ENCODE results near the gene MTERF1.

DNA sequence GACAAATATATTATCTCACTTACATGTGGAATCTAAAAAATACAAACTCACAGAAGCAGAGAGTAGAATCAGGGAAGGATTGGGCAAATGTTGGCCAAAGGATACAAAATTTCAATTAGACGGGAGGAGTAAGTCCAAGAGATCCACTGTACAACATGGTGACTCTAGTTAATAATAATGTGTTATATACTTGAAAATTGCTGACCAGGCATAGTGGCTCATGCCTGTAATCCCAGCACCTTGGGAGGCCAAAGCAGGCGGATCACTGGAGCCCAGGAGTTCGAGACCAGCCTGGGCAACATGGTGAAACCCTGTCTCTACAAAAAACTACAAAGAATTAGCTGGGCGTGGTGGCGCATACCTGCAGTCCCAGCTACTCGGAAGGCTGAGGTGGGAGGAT, 16.4 kb downstream of the MTERF1 start:
- TF ChIP-seq, protein P1, sequence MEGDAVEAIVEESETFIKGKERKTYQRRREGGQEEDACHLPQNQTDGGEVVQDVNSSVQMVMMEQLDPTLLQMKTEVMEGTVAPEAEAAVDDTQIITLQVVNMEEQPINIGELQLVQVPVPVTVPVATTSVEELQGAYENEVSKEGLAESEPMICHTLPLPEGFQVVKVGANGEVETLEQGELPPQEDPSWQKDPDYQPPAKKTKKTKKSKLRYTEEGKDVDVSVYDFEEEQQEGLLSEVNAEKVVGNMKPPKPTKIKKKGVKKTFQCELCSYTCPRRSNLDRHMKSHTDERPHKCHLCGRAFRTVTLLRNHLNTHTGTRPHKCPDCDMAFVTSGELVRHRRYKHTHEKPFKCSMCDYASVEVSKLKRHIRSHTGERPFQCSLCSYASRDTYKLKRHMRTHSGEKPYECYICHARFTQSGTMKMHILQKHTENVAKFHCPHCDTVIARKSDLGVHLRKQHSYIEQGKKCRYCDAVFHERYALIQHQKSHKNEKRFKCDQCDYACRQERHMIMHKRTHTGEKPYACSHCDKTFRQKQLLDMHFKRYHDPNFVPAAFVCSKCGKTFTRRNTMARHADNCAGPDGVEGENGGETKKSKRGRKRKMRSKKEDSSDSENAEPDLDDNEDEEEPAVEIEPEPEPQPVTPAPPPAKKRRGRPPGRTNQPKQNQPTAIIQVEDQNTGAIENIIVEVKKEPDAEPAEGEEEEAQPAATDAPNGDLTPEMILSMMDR (IDR thresholded peaks at IDR 0.05), result no peak
- TF ChIP-seq EP300 (IDR thresholded peaks at IDR 0.05), result no peak
- no peak for TF ChIP-seq POLR2A (IDR thresholded peaks at IDR 0.05)
- no peak for TF ChIP-seq POLR2AphosphoS5 (IDR thresholded peaks at IDR 0.05)

All from suprapubic skin (tissue), 4 donors.